Activated CD8-positive, alpha-beta memory T cell treated with anti-CD3 and anti-CD28 coated beads for 24 hours (primary cell): ENCODE results near the gene DIAPH3.
"Not testable (repeated sequence)": the region's sequence is repeated elsewhere in the genome, so short reads cannot be mapped to it uniquely, and the experiment has no call there.

Source experiments
- DNase-seq: peaks from one replicate; pipeline ENCODE4 v3.0.0-alpha.2; 2020

DIAPH3 gene

DNA sequence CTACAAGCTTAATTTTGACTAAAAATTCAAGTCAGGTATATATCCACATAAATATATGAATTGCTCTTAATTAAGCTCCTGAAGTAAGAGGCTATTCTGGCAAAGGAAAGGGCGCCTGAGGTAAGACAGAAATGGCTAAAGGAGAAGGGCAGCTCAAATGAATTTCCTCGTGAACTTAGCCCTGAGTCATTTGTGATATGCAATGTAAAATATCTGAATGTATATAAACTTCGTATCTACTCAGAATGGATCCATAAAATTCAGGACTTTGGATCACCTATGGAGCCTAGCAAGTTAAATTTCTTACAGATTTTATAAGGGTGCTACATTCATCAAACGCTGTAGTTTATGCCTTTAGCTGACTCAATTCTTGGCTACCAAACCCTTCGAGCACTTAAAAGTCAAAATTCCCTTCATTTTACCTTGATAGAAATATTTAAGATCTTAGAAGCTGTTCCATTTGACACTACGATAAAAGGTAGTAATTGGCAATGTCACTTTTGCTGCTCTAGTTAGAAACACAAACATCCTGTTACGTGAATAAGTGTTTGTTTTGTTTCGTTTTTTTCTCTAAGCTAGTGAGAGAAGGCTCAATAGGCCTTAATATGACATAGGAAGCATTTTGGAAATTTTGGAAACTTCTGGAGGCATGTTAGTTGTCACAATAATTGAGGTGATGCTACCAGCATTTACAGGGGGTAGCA is 69.2 kb downstream of the DIAPH3 start:
- DNase-seq, result no peak

- no peak for DNase-seq
Measured at GRCh38 chr13:60093425-60094019, 70.2 kb downstream of the DIAPH3 start.

DNA sequence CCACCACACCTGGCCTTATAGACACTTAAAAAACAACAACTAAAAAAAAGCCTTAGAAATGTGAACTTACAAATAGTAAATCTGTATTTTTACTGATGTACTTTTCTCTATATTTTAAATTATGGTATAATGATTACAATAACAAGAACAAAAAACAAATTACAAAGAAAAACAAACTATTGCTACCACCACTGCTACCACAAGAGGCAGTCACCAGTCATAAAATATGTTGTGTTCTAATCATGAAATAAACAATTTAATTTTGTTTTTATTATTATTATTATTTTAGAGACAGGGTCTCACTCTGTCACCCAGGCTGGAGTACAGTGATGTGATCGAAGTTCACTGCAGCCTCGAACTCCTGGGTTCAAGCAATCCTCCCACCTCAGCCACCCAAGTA is 72.2 kb downstream of the DIAPH3 start:
- DNase-seq, result no peak

- no peak for DNase-seq
Measured at GRCh38 chr13:60090574-60090973, 73.2 kb downstream of the DIAPH3 start.

- not testable (repeated sequence) for DNase-seq
Measured at GRCh38 chr13:60083780-60084179, 79.9 kb downstream of the DIAPH3 start.

DNA sequence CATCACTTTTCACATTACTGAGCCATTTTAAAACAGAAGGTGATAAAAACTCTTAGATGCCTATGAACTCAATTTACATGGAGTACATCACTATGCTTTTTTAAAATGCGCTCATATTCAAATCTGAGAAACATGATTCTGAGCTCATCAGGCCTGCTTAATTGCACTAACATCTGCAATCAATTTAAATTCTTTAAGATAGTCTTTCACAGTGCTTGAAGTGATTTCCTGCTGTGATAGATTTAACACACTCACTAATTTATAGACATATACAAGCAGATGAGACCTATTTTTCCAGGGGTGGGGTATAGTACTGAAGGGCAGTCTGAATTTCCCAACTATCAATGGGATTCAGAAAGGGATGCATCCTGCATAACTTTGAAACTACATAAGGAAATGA is 82.9 kb downstream of the DIAPH3 start:
- no peak for DNase-seq

GRCh38 chr13:60078226-60078625 is 85.5 kb downstream of the DIAPH3 start:
- no peak for DNase-seq

GRCh38 chr13:60075850-60076249 is 87.9 kb downstream of the DIAPH3 start:
- no peak for DNase-seq

- no peak for DNase-seq
Measured at GRCh38 chr13:60074397-60074796, 89.3 kb downstream of the DIAPH3 start.

DNA sequence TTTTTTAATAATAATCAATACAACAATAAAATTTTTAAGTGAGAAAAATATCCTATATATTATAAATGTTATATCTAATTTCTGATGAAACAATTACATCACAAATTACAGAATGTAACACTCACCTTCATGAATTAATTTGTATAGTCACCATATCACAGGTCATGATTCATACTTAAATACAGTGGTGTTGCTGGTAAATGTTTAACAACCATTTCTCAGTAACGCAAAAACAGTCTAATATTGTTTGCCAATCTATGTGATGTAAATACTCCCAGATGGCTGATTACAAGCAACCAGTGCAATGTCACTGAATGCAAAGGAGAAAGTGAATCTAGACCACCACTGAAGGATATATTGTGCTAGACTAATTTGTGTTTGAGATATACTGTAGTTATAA is 97.5 kb downstream of the DIAPH3 start:
- no peak for DNase-seq

GRCh38 chr13:60062502-60062901 is 101.2 kb downstream of the DIAPH3 start:
- no peak for DNase-seq

- no peak for DNase-seq
Measured at GRCh38 chr13:60061737-60062136, 102.0 kb downstream of the DIAPH3 start.

DNA sequence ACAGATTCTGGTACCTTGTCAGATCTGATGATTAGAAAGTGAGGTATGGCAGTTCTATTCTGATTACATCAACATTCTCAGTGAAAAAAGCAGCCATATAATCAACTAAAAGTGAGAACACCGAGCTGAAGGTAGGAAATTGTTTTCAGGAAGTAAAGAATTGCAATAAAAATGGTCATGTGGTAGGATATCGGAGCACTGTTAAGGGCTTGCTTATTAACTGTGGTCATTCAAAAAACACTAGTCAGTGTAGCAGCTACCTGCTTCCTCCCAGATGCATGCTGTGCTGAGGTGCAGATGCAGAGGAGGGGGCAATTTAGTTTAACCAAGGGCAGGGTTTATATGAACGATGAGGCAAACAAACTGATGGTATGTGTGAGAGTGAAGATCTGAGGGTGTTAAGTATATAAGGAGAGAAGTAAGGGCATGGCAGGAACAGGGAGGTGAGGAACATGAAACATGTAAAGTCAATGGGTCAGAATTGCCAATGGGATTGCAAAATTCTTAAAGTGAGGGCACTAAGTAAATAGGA is 111.9 kb downstream of the DIAPH3 start:
- no peak for DNase-seq

DNA sequence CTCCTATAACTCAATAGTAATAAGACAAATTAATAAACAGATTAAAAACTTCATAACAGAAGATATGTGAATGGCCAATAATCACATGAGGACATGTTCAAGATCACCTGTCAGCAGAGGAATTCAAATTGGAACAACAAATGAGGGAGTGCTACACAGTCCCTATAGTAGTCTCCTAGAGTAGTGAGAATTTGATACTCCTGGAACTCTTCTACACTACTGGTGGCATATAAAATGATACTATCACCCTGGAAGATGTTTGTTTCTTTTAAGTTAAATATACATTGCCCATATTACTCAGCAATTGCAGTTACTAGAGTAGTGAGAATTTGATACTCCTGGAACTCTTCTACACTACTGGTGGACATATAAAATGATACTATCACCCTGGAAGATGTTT is 115.4 kb downstream of the DIAPH3 start:
- not testable (repeated sequence) for DNase-seq

DNA sequence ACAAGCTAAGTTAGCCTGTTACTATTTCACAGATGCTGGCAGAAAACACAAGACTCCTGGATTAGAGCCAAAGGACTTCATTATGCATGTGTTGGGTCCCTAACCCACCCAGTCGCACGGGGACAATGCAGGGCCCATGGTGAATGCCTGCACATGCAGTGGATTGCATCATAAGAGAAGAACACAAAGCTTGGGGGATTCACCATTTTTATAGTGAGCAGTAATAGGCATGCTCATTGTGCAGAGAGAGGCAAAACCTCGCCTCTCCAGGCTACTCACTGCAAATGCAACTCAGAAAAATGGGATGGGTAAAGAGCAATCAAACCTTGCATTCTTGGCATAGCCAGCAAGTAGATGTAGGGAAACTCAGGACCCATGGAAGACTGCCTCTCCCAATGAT is 115.8 kb downstream of the DIAPH3 start:
- no peak for DNase-seq

DNA sequence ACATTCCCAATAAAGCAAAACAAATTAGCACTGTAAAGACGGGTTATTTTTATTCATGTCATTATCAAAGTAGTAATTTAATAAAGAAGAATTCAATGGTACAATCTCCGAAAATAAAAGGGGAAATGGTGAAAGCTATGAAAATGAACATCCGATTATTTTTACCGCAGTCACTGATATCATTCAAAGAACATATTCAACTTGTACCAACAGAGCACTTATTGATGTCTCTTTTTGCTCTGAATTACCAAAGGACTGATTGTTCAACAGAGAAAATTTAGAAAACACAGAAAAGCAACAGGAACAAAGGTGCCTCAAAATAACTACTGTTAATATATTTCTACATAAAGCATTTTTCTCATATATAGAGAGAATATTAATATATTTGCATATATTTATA is 119.4 kb downstream of the DIAPH3 start:
- DNase-seq, result no peak

- no peak for DNase-seq
Measured at GRCh38 chr13:60043262-60043661, 120.5 kb downstream of the DIAPH3 start.

DNA sequence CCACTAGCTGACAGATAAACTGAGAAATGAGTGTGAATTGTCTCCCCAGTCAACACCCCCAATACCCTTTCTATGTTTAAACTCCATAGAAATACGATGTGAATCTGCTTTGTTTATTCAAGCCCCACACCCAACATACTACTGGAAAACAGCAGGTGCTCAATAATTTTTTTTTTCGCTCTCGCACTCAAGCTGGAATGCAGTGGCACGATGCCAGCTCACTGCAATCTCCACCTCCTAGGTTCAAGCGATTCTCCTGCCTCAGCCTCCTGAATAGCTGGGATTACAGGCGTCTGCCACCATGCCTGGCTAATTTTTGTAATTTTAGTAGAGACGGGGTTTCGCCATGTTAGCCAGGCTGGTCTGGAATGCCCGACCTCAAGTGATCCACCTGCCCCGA is 123.1 kb downstream of the DIAPH3 start:
- not testable (repeated sequence) for DNase-seq

DNA sequence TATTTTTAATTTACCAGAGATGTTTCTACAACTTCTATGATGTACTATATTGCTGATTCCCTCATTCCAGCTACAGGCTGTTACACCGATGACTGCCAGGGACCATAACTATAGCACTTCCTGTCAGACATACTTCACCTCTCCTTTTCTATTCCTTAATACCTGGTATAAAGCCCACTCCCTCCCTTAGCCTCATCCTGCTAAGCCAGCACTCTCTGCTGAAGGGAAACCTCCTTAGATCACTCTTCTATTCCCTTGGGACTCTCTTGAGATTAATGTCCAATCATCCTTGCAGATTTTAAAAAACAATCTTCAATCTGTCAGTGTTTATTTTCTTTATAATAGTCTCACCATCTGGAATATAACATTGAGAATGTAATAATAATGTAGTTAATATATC is 127.9 kb downstream of the DIAPH3 start:
- no peak for DNase-seq

DNA sequence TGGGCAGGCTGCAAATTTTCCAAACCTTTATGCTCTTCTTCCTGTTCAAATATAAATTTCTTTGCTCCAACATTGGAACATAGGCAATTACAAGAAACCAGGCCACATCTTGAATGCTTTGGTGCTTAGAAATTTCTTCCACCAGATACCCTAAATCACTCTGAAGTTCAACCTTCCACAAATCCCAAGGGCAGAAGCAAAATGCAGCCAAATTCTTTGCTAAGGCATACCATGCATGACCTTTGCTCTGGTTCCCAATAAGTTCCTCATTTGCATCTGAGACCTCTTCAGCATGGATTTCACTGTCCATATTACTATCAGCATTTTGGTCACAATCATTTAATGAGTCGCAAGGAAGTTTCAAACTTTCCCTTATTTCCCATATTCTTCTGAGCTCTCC is 130.9 kb downstream of the DIAPH3 start:
- no peak for DNase-seq

- DNase-seq, result no peak
Measured at GRCh38 chr13:60028021-60028420, 135.7 kb downstream of the DIAPH3 start.

- no peak for DNase-seq
Measured at GRCh38 chr13:60026286-60026685, 137.4 kb downstream of the DIAPH3 start.

DNA sequence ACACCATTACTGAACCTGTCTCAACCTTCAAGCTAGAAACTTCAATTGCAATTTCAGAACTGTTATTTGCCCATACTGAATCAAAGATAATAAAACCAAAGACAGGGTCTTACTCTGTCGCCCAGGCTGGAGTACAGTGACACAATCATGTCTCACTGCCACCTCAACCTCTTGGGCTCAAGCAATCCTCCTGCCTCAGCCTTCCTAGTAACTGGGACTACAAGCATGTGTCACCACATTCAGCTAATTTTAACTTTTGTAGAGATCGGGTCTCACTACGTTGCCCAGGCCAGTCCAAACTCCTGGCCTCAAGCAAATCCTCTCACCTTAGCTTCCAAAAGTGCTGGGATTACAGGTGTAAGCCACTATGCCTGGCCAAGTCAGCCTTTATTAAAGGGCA is 143.4 kb downstream of the DIAPH3 start:
- DNase-seq, result no peak

GRCh38 chr13:60019119-60019993 is 144.4 kb downstream of the DIAPH3 start:
- DNase-seq, result no peak
